Anterior cingulate cortex (tissue), 58 donors: Measurements from ENCODE around the gene CERS6.
"Not testable (repeated sequence)": the region's sequence is repeated elsewhere in the genome, so short reads cannot be mapped to it uniquely, and the experiment has no call there.

Source experiments
- DNase-seq, 58 donors: peaks; one replicate each; lab custom pipeline; 2025; lab: John Stamatoyannopoulos, UW

The CERS6 gene

DNA sequence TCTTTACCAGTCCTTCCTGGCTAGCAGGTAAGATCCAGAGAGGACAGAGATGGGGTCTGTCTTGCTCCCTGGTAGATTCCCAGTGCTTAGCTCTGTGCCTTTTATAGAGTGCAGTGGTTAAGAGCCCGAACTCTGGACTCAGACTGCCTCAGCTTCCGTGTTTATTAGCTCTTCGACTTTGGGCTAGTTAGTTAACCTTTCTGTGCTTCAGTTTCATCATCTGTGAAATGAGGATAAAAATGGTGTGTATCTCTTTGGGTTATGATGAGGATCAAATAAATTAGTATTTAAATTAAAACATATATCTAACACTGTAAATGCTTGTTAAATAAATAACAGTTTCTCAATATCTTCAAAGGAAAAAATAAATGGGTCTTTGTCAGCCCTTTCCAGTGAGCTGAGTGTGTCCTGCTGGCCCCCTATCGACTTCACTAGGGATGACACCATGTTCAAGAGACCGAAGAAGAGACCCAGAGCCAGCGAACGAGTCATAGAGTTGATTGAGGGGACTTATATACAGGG is 38.2 kb downstream of the CERS6 start:
- peak in 1 of 58 donors; percentile 3 for DNase-seq

- no peak for DNase-seq
Observed at GRCh38 chr2:168495524-168495923, 39.5 kb downstream of the CERS6 start.

GRCh38 chr2:168496906-168497305 is 40.8 kb downstream of the CERS6 start:
- DNase-seq: no peak

- no peak for DNase-seq
Observed at GRCh38 chr2:168499500-168499899, 43.4 kb downstream of the CERS6 start.

- no peak for DNase-seq
Observed at GRCh38 chr2:168500516-168500915, 44.4 kb downstream of the CERS6 start.

GRCh38 chr2:168501466-168502065 is 45.5 kb downstream of the CERS6 start:
- DNase-seq: no peak

GRCh38 chr2:168502852-168503251 is 46.8 kb downstream of the CERS6 start:
- not testable (repeated sequence) for DNase-seq

GRCh38 chr2:168503901-168504300 is 47.8 kb downstream of the CERS6 start:
- no peak for DNase-seq

GRCh38 chr2:168504323-168504722 is 48.3 kb downstream of the CERS6 start:
- no peak for DNase-seq

DNA sequence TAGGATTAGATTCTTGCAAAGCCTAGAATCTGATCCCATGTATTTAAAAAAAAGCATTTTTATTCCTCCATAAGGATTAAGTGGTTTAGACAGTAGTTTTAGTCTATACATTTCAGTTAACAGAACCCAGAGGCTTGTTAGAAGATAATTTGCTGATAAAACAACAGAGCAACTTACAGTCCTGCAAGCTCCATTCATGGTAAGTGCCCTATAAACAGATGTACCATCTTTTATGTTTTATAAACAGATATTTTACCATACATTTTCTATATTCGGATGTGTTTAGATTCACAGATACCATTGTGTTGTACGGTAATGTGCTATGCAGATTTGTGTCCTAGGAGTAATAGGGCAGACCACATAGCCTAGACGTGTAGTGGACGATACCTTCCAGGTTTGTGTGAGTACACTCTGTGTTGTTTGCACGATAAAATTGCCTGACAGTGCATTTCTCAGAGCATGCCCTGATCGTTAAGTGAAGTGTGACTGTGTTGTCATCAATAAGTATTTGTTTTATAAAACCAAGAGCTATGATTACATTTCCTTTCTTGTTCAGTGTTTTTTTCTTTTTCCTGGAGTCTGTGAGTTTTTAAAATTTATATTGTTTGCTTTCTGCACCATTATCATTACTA is 54.2 kb downstream of the CERS6 start:
- DNase-seq: no peak

DNA sequence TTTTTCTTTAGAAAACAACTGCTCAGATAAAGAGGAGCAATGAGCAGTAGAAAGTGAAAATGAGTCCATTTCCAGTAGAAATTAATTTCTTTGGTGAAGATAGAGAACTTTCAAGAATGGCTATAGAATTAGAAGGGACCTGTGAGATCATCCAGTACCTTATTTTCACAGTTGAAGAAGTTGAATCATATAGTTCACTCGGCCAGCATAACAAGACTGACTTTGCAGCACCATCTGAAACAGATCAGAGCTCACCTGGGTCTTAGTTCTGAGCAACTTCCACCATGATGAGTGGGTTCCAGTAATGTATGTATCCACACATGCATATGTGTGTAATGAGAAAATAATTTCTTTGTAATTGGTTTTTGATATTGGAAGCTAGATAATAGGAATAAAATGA is 58.6 kb downstream of the CERS6 start:
- no peak for DNase-seq

GRCh38 chr2:168515502-168515901 is 59.4 kb downstream of the CERS6 start:
- peak in 2 of 58 donors; percentile 30 to 75 for DNase-seq

GRCh38 chr2:168517816-168518215 is 61.7 kb downstream of the CERS6 start:
- DNase-seq: no peak

GRCh38 chr2:168518555-168519066 is 62.5 kb downstream of the CERS6 start:
- no peak for DNase-seq

GRCh38 chr2:168519534-168520308 is 63.6 kb downstream of the CERS6 start:
- no peak for DNase-seq

GRCh38 chr2:168521053-168521741 is 65.1 kb downstream of the CERS6 start:
- DNase-seq: peak in 2 of 58 donors; percentile 7 to 17

DNA sequence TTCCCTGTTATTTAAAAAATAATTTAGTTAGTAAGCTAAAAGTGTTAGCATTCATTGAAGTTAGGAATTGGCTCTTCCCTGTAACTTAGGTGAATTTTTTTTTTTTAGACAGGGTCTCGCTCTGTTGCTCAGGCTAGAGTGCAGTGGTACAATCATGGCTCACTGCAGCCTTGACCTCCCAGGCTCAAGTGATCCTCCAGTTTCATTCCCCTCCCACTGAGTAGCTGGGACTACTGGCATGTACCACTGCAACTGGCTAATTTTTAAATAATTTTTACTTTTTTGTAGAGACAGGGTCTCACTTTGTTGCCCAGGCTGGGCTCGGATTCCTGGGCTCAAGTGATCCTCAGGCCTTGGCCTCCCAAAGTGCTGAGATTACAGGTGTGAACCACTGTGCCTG is 66.4 kb downstream of the CERS6 start:
- no peak for DNase-seq

DNA sequence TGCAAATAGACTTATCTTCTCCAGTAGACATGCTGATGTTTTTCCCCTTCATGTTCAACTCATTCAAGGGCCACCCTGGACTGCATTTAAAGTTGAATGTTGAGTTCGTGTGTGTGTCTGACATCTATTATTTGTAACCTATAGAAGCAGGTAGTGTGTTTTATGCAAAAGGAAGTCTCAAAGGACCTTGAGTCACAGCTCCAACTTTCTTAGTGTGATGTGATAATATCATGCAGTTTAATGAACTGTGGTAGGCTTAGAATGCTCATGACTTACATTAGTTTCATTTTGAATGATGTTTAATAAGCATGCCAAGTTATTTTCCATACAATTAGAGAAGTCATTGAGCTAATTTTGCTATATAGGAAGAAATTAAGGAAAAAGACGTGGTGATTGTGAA is 67.9 kb downstream of the CERS6 start:
- DNase-seq: no peak

DNA sequence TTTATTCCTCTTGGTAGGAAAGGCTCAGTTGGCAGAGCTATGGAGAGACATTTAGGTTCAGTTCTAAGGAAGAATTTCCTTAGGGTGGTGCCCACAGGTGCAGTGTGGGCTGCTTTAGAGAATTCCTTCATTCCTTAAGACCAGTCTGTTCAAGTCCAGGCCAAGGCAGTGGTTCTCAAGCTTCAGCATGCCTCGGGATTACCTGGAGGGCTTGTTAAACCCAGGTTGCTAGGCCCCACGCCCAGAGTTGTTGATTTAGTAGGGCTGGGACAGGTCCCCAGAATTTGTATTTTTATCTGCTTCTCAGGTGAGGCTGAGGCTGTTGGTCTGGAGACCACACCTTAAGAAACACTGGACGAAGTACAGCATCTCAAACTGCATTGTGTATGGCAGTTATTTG is 68.9 kb downstream of the CERS6 start:
- no peak for DNase-seq

GRCh38 chr2:168525716-168526446 is 69.8 kb downstream of the CERS6 start:
- DNase-seq: no peak
